ENCODE measurements around the gene TST.

TST gene

DNA sequence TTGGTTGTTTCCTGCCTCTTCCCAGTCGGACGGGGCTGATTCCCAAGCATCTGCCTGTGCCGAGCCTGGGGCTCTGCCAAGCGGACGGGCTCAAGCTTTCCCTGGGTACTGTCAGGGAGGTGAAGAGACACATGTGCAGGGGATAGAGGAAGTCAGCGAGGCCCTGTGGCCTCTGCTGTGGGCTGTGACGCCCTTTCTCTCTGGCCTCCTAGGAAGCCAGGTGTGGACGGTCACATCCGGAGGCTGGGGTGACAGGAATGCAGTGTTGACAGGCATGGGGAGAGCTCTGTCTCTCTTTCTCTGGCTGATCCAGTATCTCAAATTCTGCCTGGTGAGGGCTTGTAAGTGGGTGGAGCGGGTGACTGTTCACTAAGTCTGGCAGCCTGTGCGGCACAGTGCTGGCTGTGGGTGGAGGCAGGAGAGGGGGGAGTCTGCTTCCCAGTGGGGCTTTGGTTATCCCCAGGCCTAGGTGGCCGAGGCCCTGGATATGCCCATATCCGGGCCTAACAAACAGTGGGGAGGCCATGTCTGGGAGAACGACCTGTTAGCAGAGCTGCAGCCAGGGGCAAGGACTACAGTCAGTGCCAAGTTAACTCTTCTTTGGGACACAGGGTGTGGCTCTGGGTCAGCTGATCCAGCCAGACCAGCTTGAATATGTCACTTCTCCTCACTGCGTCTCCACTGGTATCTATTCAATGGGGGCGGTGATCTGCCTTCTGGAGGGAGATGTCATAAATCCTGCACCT lies 34.2 kb upstream of the TST start:
- no peak for DNase-seq

DNA sequence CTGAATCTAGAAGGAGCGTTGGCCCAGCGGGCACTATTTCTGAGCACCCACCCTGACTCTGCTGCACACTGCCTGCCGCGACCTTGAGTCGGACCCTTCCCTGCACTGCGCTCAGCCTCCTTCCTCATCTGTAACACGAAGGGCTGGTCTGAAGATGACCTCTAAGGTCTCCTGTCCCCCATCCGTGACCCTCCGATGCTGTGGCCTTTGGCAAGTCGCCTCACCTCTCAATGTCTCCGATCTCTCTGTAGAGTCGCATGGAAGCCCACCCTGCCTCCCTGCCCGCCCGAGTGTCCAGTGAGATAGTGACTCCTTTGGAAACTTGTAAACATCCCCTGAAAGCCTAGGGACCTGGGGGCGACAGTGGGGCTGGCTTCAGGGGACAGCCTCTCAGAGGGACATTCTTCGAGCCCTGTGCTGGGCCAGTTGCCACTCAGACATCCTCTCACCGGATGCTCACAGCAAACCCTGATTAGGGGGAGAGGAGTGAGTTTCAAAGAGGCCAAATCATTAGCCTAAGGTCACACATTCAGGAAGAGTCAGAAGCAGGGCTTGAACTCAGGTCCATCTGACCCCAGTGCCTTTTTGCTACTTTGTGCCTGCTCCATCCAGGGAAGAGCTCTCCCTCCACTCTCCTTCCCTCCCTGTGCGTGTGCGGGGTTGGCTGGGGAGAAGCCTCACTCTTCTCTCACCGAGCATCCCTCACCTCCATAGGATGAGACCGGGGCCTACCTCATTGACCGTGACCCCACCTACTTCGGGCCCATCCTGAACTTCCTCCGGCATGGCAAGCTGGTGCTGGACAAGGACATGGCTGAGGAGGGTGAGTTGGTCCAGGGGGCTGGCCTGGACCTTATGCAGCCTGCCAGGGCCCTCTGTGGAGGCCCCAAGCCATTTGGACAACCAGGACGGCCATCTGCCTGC lies 33.4 kb upstream of the TST start:
- no peak for DNase-seq

GRCh38 chr22:37051391-37052385 lies 32.4 kb upstream of the TST start, which contains the start of gene KCTD17:
TSS of gene KCTD17 (plus strand) at chr22:37051742. CDS start at chr22:37051761, 19 bp downstream.
- DNase-seq: peak; percentile 92

DNA sequence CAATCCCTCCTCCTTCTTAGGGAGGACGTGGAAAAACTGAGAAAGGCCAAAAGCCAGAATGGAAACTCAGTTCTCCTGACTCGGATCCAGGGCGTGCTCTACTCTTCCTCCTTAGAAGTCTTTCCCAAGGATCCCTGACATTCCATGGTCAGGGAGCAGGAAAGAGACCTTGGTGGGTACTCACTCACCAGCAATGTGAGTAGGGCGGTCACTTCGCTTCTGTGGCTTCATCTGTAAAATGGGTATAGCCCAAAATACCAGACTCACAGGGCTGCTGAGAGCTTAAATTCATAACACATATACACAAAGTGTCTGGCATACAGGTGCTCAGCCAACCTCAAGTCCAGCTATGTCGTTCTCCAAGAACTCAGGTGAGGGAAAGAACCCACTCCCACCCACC lies 31.7 kb upstream of the TST start:
- no peak for DNase-seq

DNA sequence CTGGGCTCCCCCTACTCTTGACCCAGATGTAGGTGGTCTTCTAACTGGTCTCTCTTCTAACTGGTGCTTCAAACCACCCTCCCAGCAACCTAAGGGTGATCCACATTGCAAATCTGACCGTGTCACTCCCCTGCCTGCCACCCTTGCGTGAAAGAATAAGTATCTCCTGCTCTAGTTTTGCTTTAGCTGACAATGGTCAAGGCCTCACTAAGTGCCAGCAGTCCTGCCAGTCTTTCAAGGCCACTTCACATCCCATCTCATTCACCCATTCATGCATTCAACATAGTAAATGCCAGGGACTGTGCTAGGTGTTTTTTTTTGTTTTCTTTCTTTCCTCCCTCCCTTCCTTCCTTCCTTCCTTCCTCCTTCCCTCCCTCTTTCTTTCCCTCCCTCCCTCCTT lies 30.0 kb upstream of the TST start:
- DNase-seq: no peak

GRCh38 chr22:37048133-37048532 lies 28.9 kb upstream of the TST start:
- DNase-seq: no peak

- no peak for DNase-seq
These were observed 27.8 kb upstream of the TST start for GRCh38 chr22:37047006-37047405.

- DNase-seq: no peak
These were observed 27.3 kb upstream of the TST start for GRCh38 chr22:37046589-37046988.

- no peak for DNase-seq
These were observed 26.7 kb upstream of the TST start for GRCh38 chr22:37045958-37046357.

DNA sequence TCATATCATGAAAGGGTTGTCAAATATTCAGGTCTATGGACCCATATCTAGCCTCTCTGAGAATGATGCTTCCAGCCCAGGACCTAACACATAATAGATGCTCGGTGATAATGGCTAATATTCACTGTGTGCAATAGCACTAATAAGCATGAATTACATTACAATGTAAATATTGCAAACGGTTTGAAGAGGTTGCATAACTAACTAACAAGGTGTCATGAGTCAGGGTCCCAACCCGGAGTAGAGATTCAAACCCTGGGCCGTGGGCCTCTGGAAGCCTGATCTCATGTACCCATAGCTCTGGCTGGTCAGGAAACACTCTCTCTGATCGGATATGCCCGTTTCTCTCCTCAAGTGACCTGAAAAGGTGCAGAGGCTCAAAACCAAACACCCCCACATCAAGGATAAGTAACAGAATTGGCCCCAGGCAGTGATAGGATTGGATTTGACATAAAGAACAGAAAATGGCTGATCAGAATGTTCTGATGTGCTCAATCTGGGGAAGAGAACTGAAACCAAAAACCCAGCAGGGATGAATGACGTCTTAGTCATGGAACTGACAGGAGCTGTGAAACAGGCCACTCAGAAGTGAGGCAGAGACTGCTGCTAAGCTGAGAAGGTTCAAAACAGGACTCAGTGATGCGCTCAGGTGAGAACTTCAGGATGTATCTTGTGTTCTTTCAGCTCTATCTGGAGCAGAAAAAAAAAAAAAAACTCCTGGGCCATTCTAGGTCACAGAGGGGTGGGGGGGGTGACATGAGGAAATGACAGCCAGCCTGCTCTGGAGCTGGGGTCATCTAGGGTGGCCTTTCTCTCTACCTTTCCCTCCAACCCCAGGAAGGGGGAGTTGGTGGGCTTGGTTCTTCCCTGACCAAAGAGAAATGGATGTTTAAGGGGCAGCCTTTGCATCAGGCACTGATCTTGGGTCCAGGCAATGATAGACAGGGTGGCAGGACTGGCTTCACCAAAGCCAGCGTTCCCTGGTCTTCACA lies 25.7 kb upstream of the TST start:
- DNase-seq: no peak

- peak; percentile 80 for DNase-seq
These were observed 24.7 kb upstream of the TST start for GRCh38 chr22:37043828-37044538.

DNA sequence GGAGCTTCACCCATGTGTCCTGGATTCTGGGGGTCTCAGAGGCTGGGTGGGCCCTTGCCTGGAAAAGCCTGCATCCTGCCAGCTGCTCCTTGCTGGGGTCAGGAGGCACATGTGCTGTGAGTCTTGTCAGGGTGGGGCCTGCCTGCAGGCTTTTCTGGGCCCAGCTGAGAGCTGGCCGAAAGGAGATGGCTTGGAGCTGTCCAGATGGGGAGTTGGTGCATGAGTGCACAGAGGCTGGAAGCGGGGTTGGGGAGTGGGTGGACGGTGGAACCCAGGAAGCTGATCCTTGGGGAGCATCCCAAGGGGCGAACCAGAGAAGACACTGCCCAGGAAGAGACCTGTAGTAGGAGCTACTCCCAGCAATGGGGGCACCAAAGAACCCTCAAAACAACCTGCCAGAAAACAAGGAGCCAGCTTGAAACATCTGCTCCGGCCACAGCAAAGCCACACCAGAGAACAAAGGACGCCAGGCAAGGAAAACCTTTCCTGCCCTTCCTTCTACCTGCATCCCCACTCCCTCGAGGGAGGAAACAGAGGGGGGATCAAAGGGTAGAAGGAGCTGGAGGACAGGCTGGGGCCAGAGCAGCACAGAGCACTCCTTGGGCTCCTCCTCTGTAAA lies 24.1 kb upstream of the TST start:
- no peak for DNase-seq

GRCh38 chr22:37039466-37039865 lies 20.2 kb upstream of the TST start:
- DNase-seq: no peak

- DNase-seq: no peak
These were observed 18.4 kb upstream of the TST start for GRCh38 chr22:37037669-37038068.

DNA sequence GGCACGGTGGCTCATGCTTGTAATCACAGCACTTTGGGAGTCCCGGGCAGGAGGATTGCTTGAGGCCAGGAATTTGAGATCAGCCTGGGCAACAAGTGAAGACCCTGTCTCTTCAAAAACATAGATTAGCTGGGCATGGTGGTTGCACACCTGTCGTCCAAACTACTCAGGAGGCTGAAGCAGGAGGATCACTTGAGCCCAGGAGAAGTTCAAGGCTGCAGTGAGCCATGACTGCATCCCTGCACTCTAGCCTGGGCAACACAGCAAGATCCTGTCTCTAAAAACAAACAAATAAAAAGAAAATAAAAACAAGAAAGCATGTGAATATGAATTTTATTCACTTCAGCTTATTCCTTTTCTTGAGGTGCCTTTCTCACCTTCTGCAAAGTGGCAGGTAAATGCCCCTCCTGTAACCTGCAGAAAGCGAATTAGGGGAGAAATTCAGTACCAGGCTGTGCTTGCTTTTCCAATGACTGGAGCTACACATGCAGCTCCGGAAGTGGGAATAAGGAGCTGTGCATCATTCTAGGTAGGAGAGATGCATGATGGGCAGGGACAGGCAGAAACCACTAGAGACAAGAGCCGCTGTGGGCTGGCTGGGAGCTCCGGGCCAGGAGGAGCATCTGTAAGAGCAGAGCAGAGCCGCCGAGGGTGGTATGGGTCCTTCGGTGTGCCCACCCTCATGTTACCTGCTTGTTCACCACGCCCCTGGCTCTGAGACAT lies 17.6 kb upstream of the TST start:
- no peak for DNase-seq

DNA sequence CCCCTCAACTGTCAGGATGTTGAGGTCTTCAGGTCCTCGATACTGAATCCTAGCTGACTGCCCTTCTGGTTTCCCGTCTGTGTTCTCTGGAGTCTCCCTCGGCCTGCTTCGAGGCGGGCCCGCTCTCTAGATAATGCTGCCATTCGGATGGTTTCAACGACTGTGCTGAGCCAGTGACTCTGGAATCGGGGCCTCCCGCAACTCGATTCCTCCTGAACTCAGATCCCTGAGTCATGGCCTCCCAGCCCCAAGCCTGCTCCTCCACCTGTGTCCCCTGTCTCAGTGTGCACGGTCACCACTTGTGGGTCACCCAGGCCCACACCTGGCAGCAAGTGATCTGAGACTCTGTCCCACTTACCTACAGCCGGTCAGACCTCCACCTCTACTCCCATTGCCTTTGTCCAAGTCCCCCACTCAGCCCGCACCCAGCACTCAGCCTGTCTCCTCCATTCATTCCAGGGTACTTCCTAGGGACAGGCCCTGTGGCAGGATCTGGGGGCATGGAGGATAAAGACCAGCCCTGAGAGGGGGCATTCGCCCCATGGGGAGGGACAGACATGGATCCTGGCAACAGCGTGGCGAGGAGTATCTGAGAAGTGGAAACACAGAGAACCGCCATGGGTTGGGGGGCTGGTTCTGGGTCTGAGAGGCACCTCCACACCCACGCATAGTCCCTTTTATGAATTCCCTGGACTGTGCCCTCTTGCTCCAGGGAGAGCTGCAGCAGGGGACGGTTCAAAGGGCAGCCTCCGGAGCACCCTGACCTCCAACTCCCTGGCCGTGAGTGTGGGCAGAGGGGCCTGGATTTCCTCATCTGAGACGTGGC lies 14.6 kb upstream of the TST start:
- DNase-seq: no peak

DNA sequence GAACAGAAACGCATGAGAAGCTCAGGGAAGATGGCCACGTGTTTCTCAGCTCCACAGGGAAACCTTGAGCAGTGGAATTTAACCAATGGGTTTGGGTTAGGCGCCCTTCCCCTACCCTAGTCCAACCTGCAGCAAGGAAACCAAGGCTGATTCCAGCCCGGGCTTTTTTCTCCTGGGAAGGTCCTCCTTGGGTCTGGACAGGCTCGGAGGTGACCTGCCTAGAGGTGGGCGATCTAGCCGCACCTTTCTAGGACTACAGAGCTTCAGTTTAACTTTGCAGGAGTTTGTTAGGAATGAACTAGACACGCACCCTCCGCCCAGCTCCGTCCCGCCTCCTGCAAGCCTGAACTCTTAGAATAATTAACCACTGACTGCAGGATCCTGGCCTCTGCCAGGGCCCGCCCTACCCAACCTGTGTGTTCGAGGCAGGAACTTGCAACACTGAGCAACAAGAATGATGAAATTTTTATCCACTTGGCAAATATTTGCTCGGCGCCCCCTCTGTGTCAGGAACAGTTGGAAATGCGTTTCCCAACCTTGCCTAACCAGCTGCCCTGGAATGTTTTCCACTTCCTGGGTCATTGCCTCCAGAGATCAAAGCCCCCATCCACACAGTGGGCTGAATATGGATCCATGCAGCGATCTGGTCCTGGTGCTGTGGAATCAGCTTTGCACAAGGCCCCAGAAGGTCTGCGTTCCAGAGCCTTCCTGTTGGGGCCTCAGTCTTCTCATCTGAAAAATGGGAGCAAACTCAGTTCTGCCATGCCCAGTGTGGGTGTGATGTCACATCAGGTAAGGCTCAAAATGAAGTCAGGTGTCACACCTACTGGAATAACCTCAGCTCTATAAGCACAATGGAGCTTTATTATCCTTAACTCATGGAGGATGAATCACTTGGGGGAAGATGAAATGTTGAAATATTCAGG lies 13.6 kb upstream of the TST start:
- DNase-seq: no peak

- no peak for DNase-seq
These were observed 12.9 kb upstream of the TST start for GRCh38 chr22:37032134-37032534.

Measured in activated effector memory CD4-positive, alpha-beta T cell treated with anti-CD3 and anti-CD28 coated beads, Interleukin-2, amount 50 U/mL, for 16 hours (primary cell).